SK-N-SH (cell line): Measurements from ENCODE around the gene ATP6V0E1. TPM values are rescaled to one million over a fixed set of nuclear protein-coding genes. Genes with fewer than 3 reads are reported as not detected.
A peak's percentile ranks its signal among the peaks of the same experiment; 100 is the strongest.

Source experiments
- CTCF ChIA-PET: fragments of 300-600, 350-600 bp; formaldehyde crosslinking; extraction: SDS; loops from one replicate; lab custom pipeline; 2021; lab: Yijun Ruan, JAX
- POLR2A ChIA-PET: fragments of 350-600 bp; sonication (Branson Sonifier 250); formaldehyde crosslinking; extraction: SDS; loops from one replicate; lab custom pipeline; 2020; ENCODE audit warnings: antibody characterized with exemption, inconsistent platforms; lab: Yijun Ruan, JAX
- DNase-seq: peaks from one replicate; pipeline ENCODE4 v3.0.0; 2012
- H2AFZ ChIP-seq: fragments of 200-600 bp; sonication (generic); 2 replicates; pipeline ENCODE4 v1.8.1; 2016; ENCODE audit warnings: antibody characterized with exemption, mild to moderate bottlenecking, low read depth
- H3F3A ChIP-seq: fragments of 200-600 bp; sonication (generic); replicated peaks from 2 replicates; pipeline ENCODE3; 2016; ENCODE audit warnings: antibody characterized with exemption, mild to moderate bottlenecking; ENCODE audit not compliant: insufficient read depth
- H3K27ac ChIP-seq, 2 experiments: fragments of 200-500 bp in 1 of 2; fragments of 200-600 bp in 1 of 2; sonication (Bioruptor generic) in 1 of 2; sonication (generic), shearing (Covaris generic) in 1 of 2; 2 replicates each; pipeline versions ENCODE4 v1.5.1 to v1.6.1; 2014 to 2016; ENCODE audit warnings: low read depth in 2 of 2, inconsistent platforms in 1 of 2, low read length in 1 of 2, mild to moderate bottlenecking in 1 of 2, mixed read lengths in 1 of 2
- H3K27me3 ChIP-seq: fragments of 200-600 bp; sonication (generic), shearing (Covaris generic); 2 replicates; pipeline ENCODE4 v1.6.1; 2016; ENCODE audit warnings: mixed run types; ENCODE audit not compliant: insufficient read depth
- H3K36me3 ChIP-seq, 2 experiments: fragments of 200-500 bp in 1 of 2; fragments of 200-600 bp in 1 of 2; sonication (Bioruptor generic) in 1 of 2; sonication (generic) in 1 of 2; replicated peaks in 1 of 2; 2 replicates each; pipeline versions ENCODE3 to v1.5.1; 2014 to 2016; ENCODE audit warnings: low read length in 1 of 2, mild to moderate bottlenecking in 1 of 2; ENCODE audit not compliant: insufficient read depth in 2 of 2, control insufficient read depth in 1 of 2
- H3K4me1 ChIP-seq, 2 experiments: fragments of 200-500 bp in 1 of 2; fragments of 200-600 bp in 1 of 2; sonication (Bioruptor generic) in 1 of 2; sonication (generic), shearing (Covaris generic) in 1 of 2; 2 replicates each; pipeline versions ENCODE4 v1.5.1 to v1.6.1; 2014 to 2016; ENCODE audit warnings: low read depth in 1 of 2, low read length in 1 of 2, mixed run types in 1 of 2; ENCODE audit not compliant: insufficient read depth in 2 of 2, control insufficient read depth in 1 of 2
- H3K4me2 ChIP-seq: fragments of 200-600 bp; sonication (generic), shearing (Covaris generic); 2 replicates; pipeline ENCODE4 v1.6.1; 2017; ENCODE audit warnings: mixed run types
- H3K4me3 ChIP-seq, 2 experiments: fragments of 200-500 bp in 1 of 2; fragments of 200-600 bp in 1 of 2; sonication (Bioruptor generic) in 1 of 2; sonication (generic), shearing (Covaris generic) in 1 of 2; 2 replicates each; pipeline versions ENCODE4 v1.5.1 to v1.8.1; 2014 to 2016; ENCODE audit warnings: low read depth in 2 of 2, inconsistent platforms in 1 of 2, low read length in 1 of 2, mild to moderate bottlenecking in 1 of 2, mixed read lengths in 1 of 2, moderate library complexity in 1 of 2
- H3K79me2 ChIP-seq: fragments of 200-600 bp; sonication (generic); 2 replicates; pipeline ENCODE4 v1.8.1; 2017; ENCODE audit warnings: mild to moderate bottlenecking; ENCODE audit not compliant: insufficient read depth
- H3K9ac ChIP-seq: fragments of 200-600 bp; sonication (generic); 2 replicates; pipeline ENCODE4 v1.6.1; 2017; ENCODE audit warnings: mixed run types
- H3K9me2 ChIP-seq: fragments of 200-600 bp; sonication (generic); 2 replicates; pipeline ENCODE4 v1.6.1; 2017; ENCODE audit warnings: mixed run types
- H3K9me3 ChIP-seq: fragments of 200-600 bp; sonication (generic); 2 replicates; pipeline ENCODE4 v1.6.1; 2017; ENCODE audit warnings: mixed run types, mild to moderate bottlenecking, moderate library complexity
- H4K20me1 ChIP-seq: fragments of 200-600 bp; sonication (generic); 2 replicates; pipeline ENCODE4 v1.6.1; 2017; ENCODE audit warnings: mild to moderate bottlenecking, mixed run types; ENCODE audit not compliant: insufficient read depth
- FOSL2 ChIP-seq: IDR thresholded peaks from 2 replicates; pipeline ENCODE4 v1.4.0; 2012; ENCODE audit warnings: low read depth, mild to moderate bottlenecking, moderate library complexity, borderline replicate concordance
- FOXJ3 ChIP-seq: sonication (generic); formaldehyde crosslinking; IDR thresholded peaks from 2 replicates; pipeline ENCODE4 v1.5.1; 2020; ENCODE audit warnings: mild to moderate bottlenecking, missing genetic modification reagents
- NFIC ChIP-seq: IDR thresholded peaks from 2 replicates; pipeline ENCODE4 v1.4.0; 2012; ENCODE audit warnings: borderline replicate concordance
- RCOR1 ChIP-seq: fragments of 150-350 bp; IDR thresholded peaks from 2 replicates; pipeline ENCODE4 v1.6.1; 2017; ENCODE audit warnings: antibody characterized with exemption, low read length
- WGBS: methylation state at CpG from one replicate; pipeline ENCODE4 v1.1.6; 2017; ENCODE audit warnings: low lambda C conversion rate; 5-methylcytosine and 5-hydroxymethylcytosine counted together
- polyA plus RNA-seq, 3 experiments: library from polyadenylated mRNA; depleted of rRNA; stranded (reverse); fragments of >200 nt; gene quantifications; 2 replicates each; pipeline ENCODE4 v1.2.3, GENCODE V29; 2012
- TF ChIP-seq, protein P1 (sequence below): IDR thresholded peaks from 2 replicates; pipeline ENCODE4 v1.4.0; 2012; ENCODE audit warnings: low read depth, borderline replicate concordance
- TF ChIP-seq, protein P2 (sequence below): fragments of 200-600 bp; sonication (generic); IDR thresholded peaks from 2 replicates; pipeline ENCODE4 v1.6.1; 2017; ENCODE audit warnings: antibody characterized with exemption, mild to moderate bottlenecking, moderate library complexity

The ATP6V0E1 gene
- polyA plus RNA-seq, 1 of the 3 experiments (the other 2 are of a cell fraction): 243 TPM

DNA sequence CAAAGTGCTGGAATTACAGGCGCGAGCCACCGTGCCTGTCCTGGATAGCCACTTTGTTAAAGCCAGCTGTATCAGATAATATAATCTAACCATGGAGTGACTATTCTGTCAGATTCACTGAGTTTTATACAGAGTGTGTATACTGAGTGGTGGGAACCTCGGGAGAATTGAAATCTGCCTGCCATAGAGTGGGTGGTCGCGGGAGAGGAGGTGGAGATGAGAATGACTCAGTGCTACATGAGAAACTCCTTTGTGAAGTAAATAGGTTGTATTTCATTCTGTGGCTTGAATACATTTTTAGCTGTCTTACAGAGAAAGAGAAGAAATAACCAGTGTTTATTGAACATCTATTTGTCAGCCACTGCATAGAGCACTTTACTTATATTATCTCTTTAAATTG is 26.4 kb downstream of the ATP6V0E1 start:
- Histone ChIP-seq H3K9me2 (no peaks in the 10 kb centered on the region), H3K9ac (no peak overlapping the region), H3K27me3 (no peaks in the 10 kb centered on the region), H3K4me2 (no peak overlapping the region), H3K4me3 (no peak overlapping the region), H3K27ac (peak overlapping the region in 1 of 2 experiments; percentile 40; a peak in 1 of 4 replicates), H3K9me3 (no peaks in the 10 kb centered on the region), H2AFZ (no peak overlapping the region), H3K4me1 (no peaks in the 10 kb centered on the region), H3K36me3 (peaks cover 0 to 5% of the 10 kb centered on the region in 2 experiments), H3K79me2 (peaks cover 99% of the 10 kb centered on the region), H4K20me1 (peaks cover 71% of the 10 kb centered on the region), H3F3A (peaks cover 3% of the 10 kb centered on the region)
- CTCF ChIA-PET: no interaction called here
- TF ChIP-seq, protein P1, sequence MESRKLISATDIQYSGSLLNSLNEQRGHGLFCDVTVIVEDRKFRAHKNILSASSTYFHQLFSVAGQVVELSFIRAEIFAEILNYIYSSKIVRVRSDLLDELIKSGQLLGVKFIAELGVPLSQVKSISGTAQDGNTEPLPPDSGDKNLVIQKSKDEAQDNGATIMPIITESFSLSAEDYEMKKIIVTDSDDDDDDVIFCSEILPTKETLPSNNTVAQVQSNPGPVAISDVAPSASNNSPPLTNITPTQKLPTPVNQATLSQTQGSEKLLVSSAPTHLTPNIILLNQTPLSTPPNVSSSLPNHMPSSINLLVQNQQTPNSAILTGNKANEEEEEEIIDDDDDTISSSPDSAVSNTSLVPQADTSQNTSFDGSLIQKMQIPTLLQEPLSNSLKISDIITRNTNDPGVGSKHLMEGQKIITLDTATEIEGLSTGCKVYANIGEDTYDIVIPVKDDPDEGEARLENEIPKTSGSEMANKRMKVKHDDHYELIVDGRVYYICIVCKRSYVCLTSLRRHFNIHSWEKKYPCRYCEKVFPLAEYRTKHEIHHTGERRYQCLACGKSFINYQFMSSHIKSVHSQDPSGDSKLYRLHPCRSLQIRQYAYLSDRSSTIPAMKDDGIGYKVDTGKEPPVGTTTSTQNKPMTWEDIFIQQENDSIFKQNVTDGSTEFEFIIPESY: no peak
- TF ChIP-seq, protein P2, sequence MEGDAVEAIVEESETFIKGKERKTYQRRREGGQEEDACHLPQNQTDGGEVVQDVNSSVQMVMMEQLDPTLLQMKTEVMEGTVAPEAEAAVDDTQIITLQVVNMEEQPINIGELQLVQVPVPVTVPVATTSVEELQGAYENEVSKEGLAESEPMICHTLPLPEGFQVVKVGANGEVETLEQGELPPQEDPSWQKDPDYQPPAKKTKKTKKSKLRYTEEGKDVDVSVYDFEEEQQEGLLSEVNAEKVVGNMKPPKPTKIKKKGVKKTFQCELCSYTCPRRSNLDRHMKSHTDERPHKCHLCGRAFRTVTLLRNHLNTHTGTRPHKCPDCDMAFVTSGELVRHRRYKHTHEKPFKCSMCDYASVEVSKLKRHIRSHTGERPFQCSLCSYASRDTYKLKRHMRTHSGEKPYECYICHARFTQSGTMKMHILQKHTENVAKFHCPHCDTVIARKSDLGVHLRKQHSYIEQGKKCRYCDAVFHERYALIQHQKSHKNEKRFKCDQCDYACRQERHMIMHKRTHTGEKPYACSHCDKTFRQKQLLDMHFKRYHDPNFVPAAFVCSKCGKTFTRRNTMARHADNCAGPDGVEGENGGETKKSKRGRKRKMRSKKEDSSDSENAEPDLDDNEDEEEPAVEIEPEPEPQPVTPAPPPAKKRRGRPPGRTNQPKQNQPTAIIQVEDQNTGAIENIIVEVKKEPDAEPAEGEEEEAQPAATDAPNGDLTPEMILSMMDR: no peak
- no peak for TF ChIP-seq NFIC
- no peak for TF ChIP-seq FOSL2
- no peak for TF ChIP-seq FOXJ3 (CRISPR knock-in tag)
- DNase-seq: no peak
- 71% methylated on average over 6 of the region's 6 CpGs for WGBS
- POLR2A ChIA-PET: no interaction called here

DNA sequence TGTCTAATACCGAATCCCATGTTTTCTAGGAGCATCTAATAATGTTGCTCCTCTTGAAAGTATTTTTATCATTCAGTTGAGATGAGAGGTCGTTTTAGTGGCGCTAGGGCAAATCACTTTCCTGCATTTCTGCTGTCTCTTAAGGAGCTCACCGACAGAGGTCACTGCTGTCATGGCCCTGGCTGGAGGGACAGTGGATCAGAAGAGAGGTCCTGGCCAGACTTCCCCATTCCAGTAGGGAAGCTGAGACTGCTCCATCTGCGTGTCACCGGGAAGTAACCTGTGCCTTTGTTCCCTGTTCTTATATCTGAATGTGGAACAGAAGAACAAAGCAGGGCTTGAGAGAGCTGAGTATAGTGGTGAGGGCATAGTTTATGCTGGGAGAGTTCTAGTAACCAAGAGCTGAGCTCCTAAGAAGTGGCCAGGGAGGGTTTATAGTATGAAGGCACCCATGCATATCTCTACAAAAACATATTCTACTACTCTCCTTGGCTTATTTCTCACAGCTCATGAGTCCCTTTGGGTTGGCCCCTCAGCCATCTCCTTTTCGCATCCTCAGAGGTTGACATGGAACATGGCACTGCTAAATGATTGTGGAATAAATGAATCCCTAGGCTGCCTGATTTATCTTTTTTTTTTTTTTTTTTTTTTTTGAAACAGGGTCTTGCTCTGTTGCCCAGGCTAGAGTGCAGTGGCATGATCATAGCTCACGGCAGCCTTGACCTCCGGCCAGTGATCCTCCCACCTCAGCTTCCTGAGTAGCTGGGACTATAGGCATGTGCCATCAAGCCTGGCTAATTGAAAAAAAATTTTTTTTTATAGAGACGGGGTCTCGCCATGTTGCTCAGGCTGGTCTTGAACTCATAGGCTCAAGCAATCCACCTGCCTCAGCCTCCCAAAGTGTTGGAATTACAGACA is 27.2 kb downstream of the ATP6V0E1 start:
- H3K27me3 ChIP-seq: no peaks in the 10 kb centered on the region
- CTCF ChIA-PET: interaction anchor here (0.9 kb wide), 1 partner anchor 17 kb away, joined by 3 read pairs; no protein-coding TSS in a partner anchor
- DNase-seq: no peak
- H3F3A ChIP-seq: peaks cover 3% of the 10 kb centered on the region
- no peaks in the 10 kb centered on the region for H3K9me2 ChIP-seq
- no peak overlapping the region for H3K4me3 ChIP-seq
- no peaks in the 10 kb centered on the region for H3K4me1 ChIP-seq
- peaks cover 71% of the 10 kb centered on the region for H4K20me1 ChIP-seq
- H3K36me3 ChIP-seq: no peaks in the 10 kb centered on the region
- H3K9me3 ChIP-seq: no peaks in the 10 kb centered on the region
- H3K4me2 ChIP-seq: no peak overlapping the region
- 87% methylated on average over 11 of the region's 11 CpGs for WGBS
- no peak overlapping the region for H2AFZ ChIP-seq
- POLR2A ChIA-PET: no interaction called here
- H3K79me2 ChIP-seq: peaks cover 99% of the 10 kb centered on the region
- peak overlapping the region in 1 of 2 experiments; percentile 40; a peak in 1 of 4 replicates for H3K27ac ChIP-seq
- H3K9ac ChIP-seq: no peak overlapping the region
- TF ChIP-seq, protein P2: 0 out of 2 replicates have a peak, but pooled peaks have one; percentile 31
- TF ChIP-seq RCOR1: no peak
